ENCODE results near the gene BRMS1L.

Gene BRMS1L

GRCh38 chr14:35865611-35866324 lies 39.6 kb downstream of the BRMS1L start:
- no peak for DNase-seq (ENCODE audit: low read depth in 2 of 2)

- DNase-seq (ENCODE audit: low read depth in 2 of 2) = no peak
Observed at GRCh38 chr14:35866595-35867279, 40.6 kb downstream of the BRMS1L start.

GRCh38 chr14:35867280-35867629 lies 41.1 kb downstream of the BRMS1L start:
- no peak for DNase-seq (ENCODE audit: low read depth in 2 of 2)

GRCh38 chr14:35875296-35875695 lies 49.2 kb downstream of the BRMS1L start:
- DNase-seq (ENCODE audit: low read depth in 2 of 2) = no peak

- no peak for DNase-seq (ENCODE audit: low read depth in 2 of 2)
Observed at GRCh38 chr14:35877276-35877675, 51.1 kb downstream of the BRMS1L start.

- no peak for DNase-seq (ENCODE audit: low read depth in 2 of 2)
Observed at GRCh38 chr14:35878272-35879150, 52.4 kb downstream of the BRMS1L start.

- DNase-seq (ENCODE audit: low read depth in 2 of 2) = no peak
Observed at GRCh38 chr14:35879151-35879648, 53.1 kb downstream of the BRMS1L start.

- no peak for DNase-seq (ENCODE audit: low read depth in 2 of 2)
Observed at GRCh38 chr14:35879654-35880249, 53.6 kb downstream of the BRMS1L start.

GRCh38 chr14:35881280-35881679 lies 55.1 kb downstream of the BRMS1L start:
- DNase-seq (ENCODE audit: low read depth in 2 of 2) = no peak

GRCh38 chr14:35883677-35884293 lies 57.6 kb downstream of the BRMS1L start:
- peak in 1 of 2 experiments; percentile 7 for DNase-seq (ENCODE audit: low read depth in 2 of 2)

- DNase-seq (ENCODE audit: low read depth in 2 of 2) = no peak
Observed at GRCh38 chr14:35890308-35890707, 64.2 kb downstream of the BRMS1L start.

GRCh38 chr14:35895256-35895655 lies 69.1 kb downstream of the BRMS1L start:
- no peak for DNase-seq (ENCODE audit: low read depth in 2 of 2)

- DNase-seq (ENCODE audit: low read depth in 2 of 2) = no peak
Observed at GRCh38 chr14:35897616-35898111, 71.5 kb downstream of the BRMS1L start.

GRCh38 chr14:35898217-35898775 lies 72.2 kb downstream of the BRMS1L start:
- DNase-seq (ENCODE audit: low read depth in 2 of 2) = no peak

GRCh38 chr14:35900741-35901140 lies 74.6 kb downstream of the BRMS1L start:
- no peak for DNase-seq (ENCODE audit: low read depth in 2 of 2)

GRCh38 chr14:35909665-35910064 lies 83.5 kb downstream of the BRMS1L start:
- no peak for DNase-seq (ENCODE audit: low read depth in 2 of 2)

GRCh38 chr14:35910191-35910590 lies 84.1 kb downstream of the BRMS1L start:
- DNase-seq (ENCODE audit: low read depth in 2 of 2) = no peak

GRCh38 chr14:35911097-35911496 lies 85.0 kb downstream of the BRMS1L start:
- no peak for DNase-seq (ENCODE audit: low read depth in 2 of 2)

GRCh38 chr14:35915185-35915584 lies 89.0 kb downstream of the BRMS1L start:
- DNase-seq (ENCODE audit: low read depth in 2 of 2) = no peak

GRCh38 chr14:35915775-35916174 lies 89.6 kb downstream of the BRMS1L start:
- no peak for DNase-seq (ENCODE audit: low read depth in 2 of 2)
